SU-DHL-6 (cell line): ENCODE data around the gene PSORS1C1.

ENCODE experiments used
- H2AFZ ChIP-seq: fragments of 200-600 bp; sonication (generic); 2 replicates; pipeline ENCODE4 v1.6.1; 2014; ENCODE audit warnings: low read depth, mild to moderate bottlenecking, moderate library complexity, mixed read lengths, antibody characterized with exemption, low read length; ENCODE audit not compliant: severe bottlenecking
- H3F3A ChIP-seq: fragments of 200-600 bp; shearing (Covaris generic); 2 replicates; pipeline ENCODE4 v1.6.0; 2016; ENCODE audit warnings: antibody characterized with exemption, mild to moderate bottlenecking; ENCODE audit not compliant: insufficient read depth
- H3K27ac ChIP-seq: fragments of 200-600 bp; sonication (generic); 2 replicates; pipeline ENCODE4 v1.5.1; 2016; ENCODE audit warnings: low read depth, mild to moderate bottlenecking, low read length, moderate library complexity, mixed read lengths
- H3K27me3 ChIP-seq: fragments of 200-600 bp; sonication (generic), shearing (Covaris generic); 2 replicates; pipeline ENCODE4 v1.6.0; 2014; ENCODE audit warnings: mild to moderate bottlenecking, low read length
- H3K36me3 ChIP-seq: fragments of 200-600 bp; sonication (generic); 2 replicates; pipeline ENCODE4 v1.6.1; 2014; ENCODE audit warnings: mild to moderate bottlenecking, low read length, mixed read lengths
- H3K4me2 ChIP-seq: fragments of 300-600, 200-600 bp; shearing (Covaris generic), sonication (generic); 2 replicates; pipeline ENCODE4 v1.6.0; 2014; ENCODE audit warnings: low read length, low read depth, mild to moderate bottlenecking; ENCODE audit not compliant: poor library complexity, severe bottlenecking
- H3K4me3 ChIP-seq: fragments of 200-600 bp; sonication (generic); 2 replicates; pipeline ENCODE4 v1.5.1; 2014; ENCODE audit warnings: antibody characterized with exemption, low read length, mild to moderate bottlenecking, mixed read lengths; ENCODE audit not compliant: insufficient read depth, poor library complexity, severe bottlenecking
- H3K79me2 ChIP-seq: fragments of 200-600 bp; sonication (generic); 2 replicates; pipeline ENCODE4 v1.6.1; 2014; ENCODE audit warnings: mild to moderate bottlenecking, low read length, moderate library complexity; ENCODE audit not compliant: insufficient read depth
- H3K9ac ChIP-seq: fragments of 200-600 bp; sonication (generic); 2 replicates; pipeline ENCODE4 v1.7.0; 2014; ENCODE audit warnings: mild to moderate bottlenecking, low read length
- H3K9me2 ChIP-seq: fragments of 200-600 bp; sonication (generic); replicated peaks from 2 replicates; pipeline ENCODE4 v1.6.1; 2014; ENCODE audit warnings: low read length; ENCODE audit not compliant: insufficient read depth
- H3K9me3 ChIP-seq: fragments of 200-600 bp; sonication (generic); 2 replicates; pipeline ENCODE4 v1.6.1; 2014; ENCODE audit warnings: low read length, mixed read lengths; ENCODE audit not compliant: insufficient read depth
- H4K20me1 ChIP-seq: fragments of 200-600 bp; sonication (generic); 2 replicates; pipeline ENCODE4 v1.6.1; 2014; ENCODE audit warnings: low read depth, mild to moderate bottlenecking, antibody characterized with exemption, low read length, moderate library complexity, mixed read lengths
- CTCF ChIP-seq: fragments of 200-600 bp; sonication (generic); IDR thresholded peaks from one replicate; pipeline ENCODE4 v1.5.1; 2017; ENCODE audit warnings: antibody characterized with exemption, mild to moderate bottlenecking, low read length, moderate library complexity; ENCODE audit not compliant: insufficient read depth, poor library complexity, severe bottlenecking
- EZH2phosphoT487 ChIP-seq: fragments of 200-600 bp; sonication (generic), shearing (Covaris generic); conservative IDR thresholded peaks from 2 replicates; pipeline ENCODE4 v1.6.1; 2018; ENCODE audit warnings: mild to moderate bottlenecking, antibody characterized with exemption, low read length, moderate library complexity, mixed read lengths

The PSORS1C1 gene

GRCh38 chr6:31081872-31082271, 32.7 kb upstream of the PSORS1C1 start:
- H3K4me2 ChIP-seq = no peak overlapping the region
- no peak overlapping the region for H3K27ac ChIP-seq
- no peaks in the 10 kb centered on the region for H3K9me2 ChIP-seq
- no peaks in the 10 kb centered on the region for H4K20me1 ChIP-seq
- H3F3A ChIP-seq = no peaks in the 10 kb centered on the region
- TF ChIP-seq CTCF (no peak), EZH2phosphoT487 (no peak)
- H2AFZ ChIP-seq = no peak overlapping the region
- no peak overlapping the region for H3K4me3 ChIP-seq
- H3K9me3 ChIP-seq = no peaks in the 10 kb centered on the region
- H3K27me3 ChIP-seq = no peaks in the 10 kb centered on the region
- no peaks in the 10 kb centered on the region for H3K36me3 ChIP-seq
- H3K9ac ChIP-seq = no peak overlapping the region
- no peaks in the 10 kb centered on the region for H3K79me2 ChIP-seq

- H3K79me2 ChIP-seq = no peaks in the 10 kb centered on the region
- TF ChIP-seq EZH2phosphoT487 (no peak), CTCF (peak; percentile 15)
- H3K36me3 ChIP-seq = no peaks in the 10 kb centered on the region
- no peak overlapping the region for H3K9ac ChIP-seq
- no peaks in the 10 kb centered on the region for H3K9me2 ChIP-seq
- H3K9me3 ChIP-seq = no peaks in the 10 kb centered on the region
- no peak overlapping the region for H3K4me2 ChIP-seq
- no peak overlapping the region for H3K27ac ChIP-seq
- no peaks in the 10 kb centered on the region for H4K20me1 ChIP-seq
- no peaks in the 10 kb centered on the region for H3K27me3 ChIP-seq
- H3F3A ChIP-seq = no peaks in the 10 kb centered on the region
- no peak overlapping the region for H3K4me3 ChIP-seq
- no peak overlapping the region for H2AFZ ChIP-seq
These were observed 30.8 kb upstream of the PSORS1C1 start for GRCh38 chr6:31083742-31084354.

- Histone ChIP-seq H3K9me2 (no peaks in the 10 kb centered on the region), H3K9me3 (no peaks in the 10 kb centered on the region), H3K4me2 (no peak overlapping the region), H3K27ac (no peak overlapping the region), H4K20me1 (no peaks in the 10 kb centered on the region), H3K9ac (no peak overlapping the region), H3F3A (no peaks in the 10 kb centered on the region), H3K27me3 (no peaks in the 10 kb centered on the region), H3K79me2 (no peaks in the 10 kb centered on the region), H3K4me3 (no peak overlapping the region), H3K36me3 (no peaks in the 10 kb centered on the region), H2AFZ (no peak overlapping the region)
- TF ChIP-seq CTCF (no peak), EZH2phosphoT487 (no peak)
These were observed 27.7 kb upstream of the PSORS1C1 start for GRCh38 chr6:31086788-31087440.
